Uterus (tissue), 2 donors: ENCODE data around the gene PLAAT1.

Experiments used
- CTCF ChIP-seq, 4 experiments: fragments of 200-600 bp in 2 of 4; fragments of 450-650 bp in 2 of 4; sonication (generic) in 2 of 4; IDR thresholded peaks; one replicate each; pipeline ENCODE4 v1.5.1; 2016 to 2019; ENCODE audit warnings: antibody characterized with exemption in 4 of 4, mild to moderate bottlenecking in 2 of 4, moderate library complexity in 1 of 4
- POLR2A ChIP-seq, 2 donors: fragments of 450-650 bp; IDR thresholded peaks; one replicate each; pipeline ENCODE4 v1.6.1; 2016; ENCODE audit warnings: antibody characterized with exemption in 2 of 2, mild to moderate bottlenecking in 1 of 2, moderate library complexity in 1 of 2

GRCh38 chr3:193231201-193231600, 9.8 kb upstream of the PLAAT1 start:
- no peak for TF ChIP-seq CTCF (IDR thresholded peaks at IDR 0.05)
- TF ChIP-seq POLR2A (IDR thresholded peaks at IDR 0.05) = no peak
